Spleen (tissue), 11 donors: Measurements from ENCODE around the gene NARS2. TPM values are rescaled to one million over a fixed set of nuclear protein-coding genes. Genes with fewer than 3 reads are reported as not detected.
"Not testable (repeated sequence)": the region's sequence is repeated elsewhere in the genome, so short reads cannot be mapped to it uniquely, and the experiment has no call there.

Experiments used
- DNase-seq: peaks from one replicate; pipeline ENCODE4 v3.0.0-alpha.2; 2020
- H3K27ac ChIP-seq, 8 donors: fragments of 200-600 bp; sonication (generic) in 7 of 8; 1 replicate in 4 of 8; 2 replicates in 4 of 8; pipeline versions ENCODE4 v1.5.0 to v1.8.0; 2016 to 2021; ENCODE audit warnings: inconsistent platforms in 4 of 8, mild to moderate bottlenecking in 4 of 8, moderate library complexity in 1 of 8
- H3K27me3 ChIP-seq, 7 donors: fragments of 200-600 bp; sonication (generic) in 6 of 7; replicated peaks in 1 of 7; 1 replicate in 4 of 7; 2 replicates in 3 of 7; pipeline versions ENCODE4 v1.5.0 to v1.8.0; 2016 to 2021; ENCODE audit warnings: inconsistent platforms in 3 of 7, mild to moderate bottlenecking in 1 of 7
- H3K36me3 ChIP-seq, 6 donors: fragments of 200-600 bp; sonication (generic) in 5 of 6; 1 replicate in 4 of 6; 2 replicates in 2 of 6; pipeline versions ENCODE4 v1.5.0 to v1.8.0; 2016 to 2021; ENCODE audit warnings: inconsistent platforms in 2 of 6
- H3K4me1 ChIP-seq, 6 donors: fragments of 200-600 bp; sonication (generic) in 5 of 6; 1 replicate in 3 of 6; 2 replicates in 3 of 6; pipeline versions ENCODE4 v1.5.0 to v1.8.0; 2016 to 2021; ENCODE audit warnings: inconsistent platforms in 3 of 6
- H3K4me3 ChIP-seq, 8 donors: fragments of 200-600 bp; sonication (generic) in 7 of 8; 1 replicate in 4 of 8; 2 replicates in 4 of 8; pipeline versions ENCODE4 v1.5.0 to v1.8.0; 2016 to 2021; ENCODE audit warnings: inconsistent platforms in 4 of 8, mild to moderate bottlenecking in 4 of 8, moderate library complexity in 2 of 8
- H3K9me3 ChIP-seq, 8 donors: fragments of 200-600 bp; sonication (generic) in 7 of 8; 1 replicate in 4 of 8; 2 replicates in 4 of 8; pipeline versions ENCODE4 v1.5.0 to v1.8.0; 2016 to 2021; ENCODE audit warnings: inconsistent platforms in 4 of 8
- CTCF ChIP-seq, 11 experiments: fragments of 200-600 bp in 7 of 11; fragments of 450-650 bp in 4 of 11; sonication (generic) in 4 of 11; IDR thresholded peaks in 8 of 11; conservative IDR thresholded peaks in 3 of 11; 1 replicate in 7 of 11; 2 replicates in 4 of 11; pipeline versions ENCODE4 v1.4.0 to v1.8.0; 2016 to 2021; ENCODE audit warnings: antibody characterized with exemption in 11 of 11, inconsistent platforms in 4 of 11, mild to moderate bottlenecking in 1 of 11
- POLR2A ChIP-seq, 3 donors: fragments of 450-650 bp; IDR thresholded peaks; one replicate each; pipeline ENCODE4 v1.5.1; 2017; ENCODE audit warnings: antibody characterized with exemption in 3 of 3, mild to moderate bottlenecking in 1 of 3
- POLR2AphosphoS5 ChIP-seq, 3 donors: sonication (generic); formaldehyde crosslinking; IDR thresholded peaks; one replicate each; pipeline ENCODE4 v1.5.1; 2017; ENCODE audit warnings: antibody characterized with exemption in 3 of 3
- WGBS, 5 donors: extraction: QIAGEN DNeasy Blood & Tissue Kit in 3 of 5; methylation state at CpG; one replicate each; pipeline versions ENCODE4 v1.1.5 to v1.1.7; 2013 to 2018; 5-methylcytosine and 5-hydroxymethylcytosine counted together
- intact Hi-C: fragments of 100-400 bp; cut with DNase I; formaldehyde crosslinking; loops from one replicate; pipeline ENCODE4 v1.15.0; 2023; ENCODE audit warnings: low total_unique reads
- polyA plus RNA-seq, 3 donors: library from polyadenylated mRNA; stranded (reverse); fragments of 200-250 nt; gene quantifications; one replicate each; pipeline ENCODE4 v1.2.1, GENCODE V29; 2013
- total RNA-seq, 7 donors: library from RNA; depleted of rRNA in 3 of 7; stranded (reverse); fragments of >200 nt in 3 of 7; fragmentation: NEBNext Ultra II Directional in 4 of 7; extraction: Animal tissue kit (Norgen Biotek cat#: 25700) in 4 of 7; gene quantifications; one replicate each; pipeline versions ENCODE4 v1.1.0 to v1.2.1, GENCODE V29; 2016 to 2021
- donor health status: healthy with polysubstance abuse.
- donor health status: DM: no; HTN: no; CAD: no; lungs with moderate emphysema.
- donor health status: DM: no; HTN: no; CAD: no.
- donor health status: Bipolar disorder and iron deficiency.
- donor health status: healthy.
- donor health status: DM: no; HTN: no; CAD: no.
- donor health status: DM: yes; HTN: yes; CAD: no.

NARS2 gene
- total and polyA plus RNA-seq, 10 donors: 11.2 to 19.7 (median 14.6) TPM

- no peaks in the 10 kb centered on the region for H3K27me3 ChIP-seq
- peaks cover 0 to 25% (median 21%) of the 10 kb centered on the region in 6 donors for H3K4me1 ChIP-seq
- intact Hi-C loops: no loop called here
- peak overlapping the region in 1 of 8 donors; percentile 42 for H3K4me3 ChIP-seq
- TF ChIP-seq CTCF (IDR thresholded peaks at IDR 0.05 in 8 of 11, conservative IDR thresholded peaks at IDR 0.05 in 3 of 11) (no peak), POLR2A (IDR thresholded peaks at IDR 0.05) (no peak), POLR2AphosphoS5 (IDR thresholded peaks at IDR 0.05) (peak; percentile 61 to 73 (median 67))
- H3K27ac ChIP-seq: peak overlapping the region; percentile 46 to 95 (median 85)
- DNase-seq: peak; percentile 86
- H3K9me3 ChIP-seq: no peaks in the 10 kb centered on the region
- 58 to 76% (median 67%) methylated on average over 12 to 19 of the region's 19 CpGs for WGBS, 5 donors
- H3K36me3 ChIP-seq: peaks cover 0 to 52% (median 6%) of the 10 kb centered on the region in 6 donors
Measured at GRCh38 chr11:78465169-78465942, 109.3 kb downstream of the NARS2 start.

- intact Hi-C loops, H3K9me3 ChIP-seq, H3K27me3 ChIP-seq, DNase-seq: not testable (repeated sequence)
- peak overlapping the region in 1 of 8 donors; percentile 42 for H3K4me3 ChIP-seq
- WGBS, 5 donors: 81 to 94% (median 91%) methylated on average over 5 to 14 of the region's 14 CpGs
- peak overlapping the region; percentile 46 to 95 (median 85) for H3K27ac ChIP-seq
- peaks cover 0 to 58% (median 6%) of the 10 kb centered on the region in 6 donors for H3K36me3 ChIP-seq
- H3K4me1 ChIP-seq: peaks cover 0 to 21% (median 17%) of the 10 kb centered on the region in 6 donors
Measured at GRCh38 chr11:78464787-78465168, 109.9 kb downstream of the NARS2 start.

GRCh38 chr11:78460471-78460870 is 114.2 kb downstream of the NARS2 start:
- Histone ChIP-seq H3K36me3 (peaks cover 0 to 79% (median 9%) of the 10 kb centered on the region in 6 donors), H3K4me1 (peaks cover 0 to 11% (median 6%) of the 10 kb centered on the region in 6 donors), H3K4me3 (no peak overlapping the region), H3K27me3 (no peaks in the 10 kb centered on the region), H3K9me3 (no peaks in the 10 kb centered on the region), H3K27ac (no peak overlapping the region)
- TF ChIP-seq POLR2A (IDR thresholded peaks at IDR 0.05) (no peak), POLR2AphosphoS5 (IDR thresholded peaks at IDR 0.05) (no peak), CTCF (IDR thresholded peaks at IDR 0.05 in 8 of 11, conservative IDR thresholded peaks at IDR 0.05 in 3 of 11) (no peak)
- intact Hi-C loops: no loop called here
- WGBS, 5 donors: 88 to 97% (median 93%) methylated on average over 1 of the region's 1 CpG
- DNase-seq: no peak

GRCh38 chr11:78459738-78460137 is 114.9 kb downstream of the NARS2 start:
- WGBS, 5 donors: 89 to 98% (median 93%) methylated on average over 4 of the region's 4 CpGs
- DNase-seq: no peak
- Histone ChIP-seq H3K36me3 (peaks cover 0 to 79% (median 8%) of the 10 kb centered on the region in 6 donors), H3K27me3 (no peaks in the 10 kb centered on the region), H3K4me1 (peaks cover 0 to 4% (median under 1%) of the 10 kb centered on the region in 6 donors), H3K4me3 (no peak overlapping the region), H3K9me3 (no peaks in the 10 kb centered on the region), H3K27ac (no peak overlapping the region)
- intact Hi-C loops: no loop called here
- TF ChIP-seq POLR2AphosphoS5 (IDR thresholded peaks at IDR 0.05) (no peak), CTCF (IDR thresholded peaks at IDR 0.05 in 8 of 11, conservative IDR thresholded peaks at IDR 0.05 in 3 of 11) (no peak), POLR2A (IDR thresholded peaks at IDR 0.05) (no peak)
